MCF 10A (cell line): Measurements from ENCODE around the gene NACC2. TPM values are rescaled to one million over a fixed set of nuclear protein-coding genes. Genes with fewer than 3 reads are reported as not detected.

ENCODE experiments used
- BruUV-seq: library from RNA; stranded (reverse); fragments of 400-500 nt; replicated peaks from 2 replicates; lab custom pipeline; 2021; lab: Mats Ljungman, UMichigan
- CTCF ChIA-PET: fragments of 300-600 bp; sonication (Branson Sonifier 250); formaldehyde crosslinking; extraction: SDS; loops from one replicate; lab custom pipeline; 2021; ENCODE audit warnings: antibody characterized with exemption, inconsistent platforms; lab: Yijun Ruan, JAX
- POLR2A ChIA-PET: fragments of 300-600, 350-650 bp; sonication (Branson Sonifier 250); formaldehyde crosslinking; extraction: SDS; loops from one replicate; lab custom pipeline; 2020; ENCODE audit warnings: antibody characterized with exemption, inconsistent platforms; lab: Yijun Ruan, JAX
- DNase-seq: peaks from one replicate; pipeline ENCODE4 v3.0.0-alpha.2; 2018; ENCODE audit not compliant: unreplicated experiment
- H3K27ac Mint-ChIP-seq: one replicate; pipeline ENCODE4 v1.8.0; 2022; ENCODE audit warnings: mild to moderate bottlenecking, low read depth, mixed read lengths; ENCODE audit not compliant: unreplicated experiment
- H3K27me3 Mint-ChIP-seq: one replicate; pipeline ENCODE4 v1.8.0; 2022; ENCODE audit warnings: mixed read lengths; ENCODE audit not compliant: insufficient read depth, unreplicated experiment
- H3K36me3 Mint-ChIP-seq: one replicate; pipeline ENCODE4 v1.8.0; 2022; ENCODE audit warnings: mild to moderate bottlenecking, moderate library complexity, mixed read lengths; ENCODE audit not compliant: insufficient read depth, unreplicated experiment
- H3K4me1 Mint-ChIP-seq: one replicate; pipeline ENCODE4 v1.8.0; 2022; ENCODE audit warnings: mixed read lengths; ENCODE audit not compliant: insufficient read depth, unreplicated experiment
- H3K4me3 Mint-ChIP-seq: one replicate; pipeline ENCODE4 v1.8.0; 2022; ENCODE audit warnings: mild to moderate bottlenecking, moderate library complexity, mixed read lengths; ENCODE audit not compliant: unreplicated experiment
- H3K9me3 Mint-ChIP-seq: one replicate; pipeline ENCODE4 v1.8.0; 2022; ENCODE audit warnings: mixed read lengths; ENCODE audit not compliant: unreplicated experiment
- CTCF ChIP-seq: fragments of 200-600 bp; IDR thresholded peaks from one replicate; pipeline ENCODE4 v1.8.0; 2022; ENCODE audit warnings: antibody characterized with exemption, mild to moderate bottlenecking; ENCODE audit not compliant: unreplicated experiment
- intact Hi-C: fragments of 100-400 bp; cut with micrococcal nuclease; formaldehyde crosslinking; loops from 2 replicates; pipeline ENCODE4 v1.14.1; 2022
- total RNA-seq: library from RNA; stranded (reverse); gene quantifications from 2 replicates; pipeline ENCODE4 v1.2.3, GENCODE V29; 2022

The NACC2 gene
- total RNA-seq, 1 experiment from 2014 or later = 16.5 TPM

- BruUV-seq = no TSS peak
- intact Hi-C loops = no loop called here
- H3K9me3 Mint-ChIP-seq = no peaks in the 10 kb centered on the region
- POLR2A ChIA-PET = no interaction called here
- CTCF ChIA-PET = interaction anchor here (0.5 kb wide), 1 partner anchor 270 kb away, joined by 3 read pairs; no protein-coding TSS in a partner anchor
- no peaks in the 10 kb centered on the region for H3K4me1 Mint-ChIP-seq
- no peak overlapping the region for H3K27ac Mint-ChIP-seq
- no peak overlapping the region for H3K4me3 Mint-ChIP-seq
- no peak for DNase-seq
- peaks cover 7% of the 10 kb centered on the region for H3K36me3 Mint-ChIP-seq
- H3K27me3 Mint-ChIP-seq = peaks cover 50% of the 10 kb centered on the region
- TF ChIP-seq CTCF = peak; percentile 34
These were observed 38.3 kb upstream of the NACC2 start for GRCh38 chr9:136133191-136133958.

GRCh38 chr9:136132512-136133050, 37.5 kb upstream of the NACC2 start:
- POLR2A ChIA-PET = no interaction called here
- Mint-ChIP-seq H3K27me3 (peaks cover 58% of the 10 kb centered on the region), H3K27ac (no peak overlapping the region), H3K9me3 (no peaks in the 10 kb centered on the region), H3K36me3 (peaks cover 7% of the 10 kb centered on the region), H3K4me3 (no peak overlapping the region), H3K4me1 (no peaks in the 10 kb centered on the region)
- no TSS peak for BruUV-seq
- no peak for TF ChIP-seq CTCF
- CTCF ChIA-PET = no interaction called here
- intact Hi-C loops = no loop called here
- no peak for DNase-seq

- Mint-ChIP-seq H3K4me3 (no peak overlapping the region), H3K27me3 (peaks cover 64% of the 10 kb centered on the region), H3K4me1 (no peaks in the 10 kb centered on the region), H3K9me3 (no peaks in the 10 kb centered on the region), H3K27ac (no peak overlapping the region), H3K36me3 (peaks cover 7% of the 10 kb centered on the region)
- TF ChIP-seq CTCF = no peak
- no TSS peak for BruUV-seq
- POLR2A ChIA-PET = no interaction called here
- DNase-seq = no peak
- CTCF ChIA-PET = interaction anchor here (1.1 kb wide), 1 partner anchor 165 kb away, joined by 3 read pairs; no protein-coding TSS in a partner anchor
- intact Hi-C loops = no loop called here
These were observed 36.8 kb upstream of the NACC2 start for GRCh38 chr9:136131629-136132511.

GRCh38 chr9:136129176-136129575, 34.1 kb upstream of the NACC2 start:
- ChIA-PET POLR2A (interaction anchor here (0.7 kb wide), 1 partner anchor 39 kb away, joined by 4 read pairs; no protein-coding TSS in a partner anchor), CTCF (interaction anchor here (1.1 to 1.4 kb wide), 2 partner anchors 154 to 527 kb away, joined by 4 to 5 read pairs; no protein-coding TSS in a partner anchor)
- Mint-ChIP-seq H3K27ac (no peak overlapping the region), H3K4me3 (no peak overlapping the region), H3K4me1 (no peaks in the 10 kb centered on the region), H3K9me3 (peaks cover 9% of the 10 kb centered on the region), H3K36me3 (peaks cover 7% of the 10 kb centered on the region), H3K27me3 (peaks cover 68% of the 10 kb centered on the region)
- DNase-seq = no peak
- intact Hi-C loops = no loop called here
- BruUV-seq = no TSS peak
- no peak for TF ChIP-seq CTCF
